ENCODE data around the gene ABCB10. TPM values are rescaled to one million over a fixed set of nuclear protein-coding genes. Genes with fewer than 3 reads are reported as not detected.
A peak's percentile ranks its signal among the peaks of the same experiment; 100 is the strongest.

The ABCB10 gene
- total RNA-seq (10 to 100 TPM in 1 of 2 experiments, 1 to 10 TPM in 1; 9.8 to 11.0 TPM), total RNA-seq (6.3 to 105 (median 43.4) reads per million in 172 experiments)
- 16.8 TPM for polyA plus RNA-seq (2013, experiment 1 of 2)
- polyA plus RNA-seq (2013, experiment 2 of 2): 18.6 TPM

DNA sequence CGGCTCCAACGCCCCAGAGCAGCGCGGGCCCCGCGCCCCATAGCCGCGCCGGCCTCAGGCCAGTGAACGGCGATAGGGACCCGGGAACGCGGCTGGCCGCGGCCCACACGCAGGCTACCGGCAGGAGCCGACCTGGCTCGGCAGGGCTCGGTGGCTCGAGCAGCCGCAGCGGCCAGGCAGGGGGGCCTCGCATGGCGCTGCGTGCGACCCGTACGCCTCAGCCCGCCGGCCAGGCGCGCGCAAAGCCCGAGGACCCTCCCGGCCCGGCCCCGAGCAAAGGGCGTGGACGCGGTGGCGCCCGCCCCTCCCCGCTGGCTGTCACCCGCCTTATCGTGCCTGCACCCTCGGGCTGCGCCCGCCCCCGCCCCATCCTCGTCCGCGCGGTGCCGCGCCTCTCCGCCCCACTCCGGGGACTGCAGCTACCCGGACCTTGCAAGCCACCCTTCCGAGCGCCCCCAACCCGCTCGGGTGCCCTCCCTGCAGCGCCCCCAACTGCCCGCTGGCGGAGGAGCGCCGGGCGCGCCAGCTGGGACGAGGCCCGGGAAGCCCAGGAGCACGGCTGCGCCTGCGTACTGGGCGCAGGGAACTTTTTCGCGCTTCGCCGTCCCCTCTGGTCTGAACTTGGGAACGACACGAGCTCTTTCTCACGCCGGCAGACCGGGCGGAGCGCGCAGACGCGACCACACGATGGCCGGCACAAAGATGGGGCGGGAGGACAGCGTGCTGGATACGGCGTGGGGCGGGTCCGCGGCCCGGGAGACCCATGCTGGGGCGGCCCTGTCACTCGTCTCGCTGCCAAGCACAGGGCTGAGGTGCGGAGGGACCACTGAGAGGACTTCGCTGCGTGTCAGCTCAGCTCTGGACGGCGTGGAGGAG is at the start of gene ABCB10:
Gene ABCB10 (minus strand): TSS at position 248 of the 876 bp plus-strand sequence. CDS start 55 bp downstream, at position 193.
- Mint-ChIP-seq H3K27ac (peak within 1 kb of the TSS; percentile 92), H3K36me3 (ENCODE audit: low read depth) (peaks cover 14% of the 10 kb centered on the region), H3K4me1 (ENCODE audit: low read depth) (peaks cover 44% of the 10 kb centered on the region), H3K9me3 (no peaks in the 10 kb centered on the region), H3K27me3 (no peaks in the 10 kb centered on the region), H3K4me3 (peak within 1 kb of the TSS; percentile 93)
- ATAC-seq (ENCODE audit: poor library complexity) (peak; percentile 76), DNase-seq (peak; percentile 68 to 94 (median 84))
- H3K4me1 ChIP-seq (ENCODE audit: insufficient read depth, low read length): peaks cover 37% of the 10 kb centered on the region
- no peaks in the 10 kb centered on the region for H3K27me3 ChIP-seq (ENCODE audit: control insufficient read depth in 1 of 2, insufficient read depth in 2 of 2, low read length in 2 of 2)
- ChIA-PET POLR2A (interaction anchor here (0.6 to 3.4 kb wide), 13 partner anchors 12 to 1394 kb away, joined by 3 to 85 read pairs (median 5); partner anchors contain the start of genes CCSAP, COG2, GALNT2 and NUP133), CTCF (interaction anchor here (0.8 to 2.5 kb wide), 9 partner anchors 17 to 895 kb away, joined by 3 to 29 read pairs (median 4); partner anchors contain the start of genes NUP133, TAF5L and URB2)
- intact Hi-C loops (cut with DNase I, micrococcal nuclease): loop anchor here (1.0 to 5.0 kb wide), 6 partner anchors 16 to 508 kb away; partner anchors contain the start of genes NUP133 (in 2 of the 2), TAF5L (in 2 of the 2), URB2 (in 2 of the 2) and GALNT2 (in 1 of the 2)
- TF ChIP-seq, protein P1, sequence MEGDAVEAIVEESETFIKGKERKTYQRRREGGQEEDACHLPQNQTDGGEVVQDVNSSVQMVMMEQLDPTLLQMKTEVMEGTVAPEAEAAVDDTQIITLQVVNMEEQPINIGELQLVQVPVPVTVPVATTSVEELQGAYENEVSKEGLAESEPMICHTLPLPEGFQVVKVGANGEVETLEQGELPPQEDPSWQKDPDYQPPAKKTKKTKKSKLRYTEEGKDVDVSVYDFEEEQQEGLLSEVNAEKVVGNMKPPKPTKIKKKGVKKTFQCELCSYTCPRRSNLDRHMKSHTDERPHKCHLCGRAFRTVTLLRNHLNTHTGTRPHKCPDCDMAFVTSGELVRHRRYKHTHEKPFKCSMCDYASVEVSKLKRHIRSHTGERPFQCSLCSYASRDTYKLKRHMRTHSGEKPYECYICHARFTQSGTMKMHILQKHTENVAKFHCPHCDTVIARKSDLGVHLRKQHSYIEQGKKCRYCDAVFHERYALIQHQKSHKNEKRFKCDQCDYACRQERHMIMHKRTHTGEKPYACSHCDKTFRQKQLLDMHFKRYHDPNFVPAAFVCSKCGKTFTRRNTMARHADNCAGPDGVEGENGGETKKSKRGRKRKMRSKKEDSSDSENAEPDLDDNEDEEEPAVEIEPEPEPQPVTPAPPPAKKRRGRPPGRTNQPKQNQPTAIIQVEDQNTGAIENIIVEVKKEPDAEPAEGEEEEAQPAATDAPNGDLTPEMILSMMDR (IDR thresholded peaks at IDR 0.05): peak; percentile 54
- peak within 1 kb of the TSS; percentile 75 for H3K4me3 ChIP-seq (ENCODE audit: low read length)
- peaks cover 4% of the 10 kb centered on the region for H3K36me3 ChIP-seq (ENCODE audit: insufficient read depth, low read length)
- peak within 1 kb of the TSS; percentile 35 to 61 for H3K27ac ChIP-seq (ENCODE audit: low read depth in 1 of 2, low read length in 2 of 2)
- H3K9me3 ChIP-seq (ENCODE audit: control insufficient read depth in 1 of 2, insufficient read depth in 1 of 2, low read length in 2 of 2): no peaks in the 10 kb centered on the region

DNA sequence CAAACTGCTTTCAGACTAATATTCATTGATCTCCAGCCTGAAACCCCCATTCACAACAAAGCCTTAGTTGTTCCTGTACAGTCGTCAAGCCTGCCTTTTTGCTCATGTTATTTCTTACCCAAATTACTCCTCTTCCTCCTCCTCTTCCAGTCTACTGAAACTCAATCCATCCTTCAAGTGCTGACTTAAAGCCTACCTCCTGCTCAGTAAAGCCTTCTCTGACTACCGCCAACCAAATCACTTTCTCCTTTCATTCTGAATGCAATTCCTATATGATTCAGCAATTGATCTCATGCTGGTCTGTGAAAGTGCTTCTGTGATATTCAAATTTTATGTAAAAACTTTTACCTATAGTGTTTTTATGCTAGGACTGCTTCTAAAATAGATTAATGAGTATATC is 48.9 kb upstream of the ABCB10 start:
- no peak for DNase-seq
- Histone ChIP-seq H3K9me3 (ENCODE audit: control insufficient read depth in 1 of 2, insufficient read depth in 1 of 2, low read length in 2 of 2) (no peaks in the 10 kb centered on the region), H3K27ac (ENCODE audit: low read depth in 1 of 2, low read length in 2 of 2) (no peak overlapping the region), H3K4me3 (ENCODE audit: low read length) (no peak overlapping the region), H3K4me1 (ENCODE audit: insufficient read depth, low read length) (no peaks in the 10 kb centered on the region), H3K27me3 (ENCODE audit: control insufficient read depth in 1 of 2, insufficient read depth in 2 of 2, low read length in 2 of 2) (no peaks in the 10 kb centered on the region), H3K36me3 (ENCODE audit: insufficient read depth, low read length) (peaks cover 72% of the 10 kb centered on the region)
- TF ChIP-seq, protein P1 (IDR thresholded peaks at IDR 0.05): no peak
- H3K36me3 Mint-ChIP-seq (ENCODE audit: low read depth): peaks cover 95% of the 10 kb centered on the region
- no peaks in the 10 kb centered on the region for H3K9me3 Mint-ChIP-seq
- intact Hi-C loops (cut with DNase I, micrococcal nuclease): no loop called here
- no peak for ATAC-seq (ENCODE audit: poor library complexity)
- H3K4me3 Mint-ChIP-seq: no peak overlapping the region
- H3K4me1 Mint-ChIP-seq (ENCODE audit: low read depth): no peaks in the 10 kb centered on the region
- no peaks in the 10 kb centered on the region for H3K27me3 Mint-ChIP-seq
- ChIA-PET POLR2A (no interaction called here), CTCF (no interaction called here)
- no peak overlapping the region for H3K27ac Mint-ChIP-seq

DNA sequence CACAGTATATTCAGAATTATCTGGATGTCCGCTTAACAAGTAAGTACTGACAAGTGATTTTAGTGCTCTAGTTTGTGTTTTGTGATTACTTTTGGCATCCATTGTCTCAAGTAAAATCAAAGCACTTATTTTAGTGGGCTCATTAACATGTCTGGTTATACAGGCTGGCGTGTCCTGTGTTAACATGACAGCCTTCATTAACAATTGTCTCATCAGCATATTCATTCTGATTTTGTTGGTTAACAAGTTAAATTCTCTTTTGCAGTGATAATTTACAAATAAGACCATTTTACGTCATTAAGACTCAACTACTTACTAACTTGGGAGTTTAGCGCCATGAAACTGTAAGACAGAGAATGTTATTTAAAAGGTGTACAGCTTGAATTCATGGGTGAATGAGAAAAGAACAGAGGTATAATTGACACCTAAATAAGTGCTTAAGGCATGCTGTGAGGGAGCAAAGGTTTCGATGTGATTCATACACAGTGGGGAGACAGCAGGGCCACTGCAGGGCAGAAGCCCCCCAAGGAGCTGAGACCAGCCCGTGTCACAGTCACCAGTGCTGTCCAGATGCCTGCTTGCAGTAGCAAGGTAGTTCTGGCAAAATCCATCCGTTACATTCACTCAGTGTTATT is 45.0 kb upstream of the ABCB10 start:
- TF ChIP-seq, protein P1 (IDR thresholded peaks at IDR 0.05): no peak
- H3K36me3 ChIP-seq (ENCODE audit: insufficient read depth, low read length): peaks cover 60% of the 10 kb centered on the region

More for the DNA sequence above, 45.0 kb upstream of the ABCB10 start:
- Histone ChIP-seq H3K27me3 (ENCODE audit: control insufficient read depth in 1 of 2, insufficient read depth in 2 of 2, low read length in 2 of 2) (no peaks in the 10 kb centered on the region), H3K4me3 (ENCODE audit: low read length) (no peak overlapping the region), H3K4me1 (ENCODE audit: insufficient read depth, low read length) (no peaks in the 10 kb centered on the region), H3K27ac (ENCODE audit: low read depth in 1 of 2, low read length in 2 of 2) (no peak overlapping the region), H3K9me3 (ENCODE audit: control insufficient read depth in 1 of 2, insufficient read depth in 1 of 2, low read length in 2 of 2) (no peaks in the 10 kb centered on the region)
- ChIA-PET POLR2A (no interaction called here), CTCF (no interaction called here)
- DNase-seq (no peak), ATAC-seq (ENCODE audit: poor library complexity) (no peak)
- Mint-ChIP-seq H3K36me3 (ENCODE audit: low read depth) (peaks cover 83% of the 10 kb centered on the region), H3K9me3 (no peaks in the 10 kb centered on the region), H3K27me3 (no peaks in the 10 kb centered on the region), H3K4me3 (no peak overlapping the region), H3K4me1 (ENCODE audit: low read depth) (no peaks in the 10 kb centered on the region), H3K27ac (no peak overlapping the region)
- intact Hi-C loops (cut with DNase I, micrococcal nuclease): no loop called here

Data from CD4-positive, alpha-beta T cell (primary cell).